K562 (cell line): ENCODE data around the gene CORO2A. TPM values are rescaled to one million over a fixed set of nuclear protein-coding genes. Genes with fewer than 3 reads are reported as not detected.
A peak's percentile ranks its signal among the peaks of the same experiment; 100 is the strongest.

Source experiments
- CREBBP ChIP-seq: IDR thresholded peaks from one replicate; pipeline ENCODE4 v1.6.1; 2012; ENCODE audit warnings: low read depth, mild to moderate bottlenecking, control low read depth, inconsistent platforms, low read length
- HMG20A ChIP-seq: fragments of 450-650 bp; formaldehyde crosslinking; conservative IDR thresholded peaks from 2 replicates; pipeline ENCODE4 v1.4.0; 2020; ENCODE audit warnings: mild to moderate bottlenecking, mixed read lengths
- ILF3 ChIP-seq: fragments of 450-650 bp; IDR thresholded peaks from 2 replicates; pipeline ENCODE4 v1.6.1; 2018; ENCODE audit warnings: antibody characterized with exemption, mild to moderate bottlenecking, moderate library complexity, borderline replicate concordance
- MCM3 ChIP-seq: fragments of 450-650 bp; IDR thresholded peaks from 2 replicates; pipeline ENCODE4 v1.6.1; 2016
- MTA3 ChIP-seq: fragments of 450-650 bp; formaldehyde crosslinking; IDR thresholded peaks from 2 replicates; pipeline ENCODE4 v1.6.1; 2017; ENCODE audit warnings: mild to moderate bottlenecking, borderline replicate concordance
- RBFOX2 ChIP-seq: fragments of 200-400 bp; formaldehyde crosslinking; IDR thresholded peaks from 2 replicates; pipeline ENCODE4 v1.6.1; 2017; ENCODE audit warnings: low read depth, mild to moderate bottlenecking, low read length, moderate library complexity
- TRIM28 ChIP-seq: fragments of 450-650 bp; IDR thresholded peaks from 2 replicates; pipeline ENCODE4 v1.6.1; 2017
- ZBTB7A ChIP-seq: IDR thresholded peaks from 2 replicates; pipeline ENCODE4 v1.6.1; 2011; ENCODE audit warnings: low read depth, mild to moderate bottlenecking, low read length, moderate library complexity, borderline replicate concordance; ENCODE audit not compliant: control insufficient read depth
- ZNF408 ChIP-seq: fragments of 250-450 bp; sonication (Bioruptor Pico); IDR thresholded peaks from 2 replicates; pipeline ENCODE4 v1.4.0; 2020; ENCODE audit warnings: low read depth, mild to moderate bottlenecking, moderate library complexity
- ZNF79 ChIP-seq: fragments of 250-450 bp; sonication (Bioruptor Pico); IDR thresholded peaks from 2 replicates; pipeline ENCODE4 v1.4.0; 2020; ENCODE audit warnings: low read depth, mild to moderate bottlenecking, moderate library complexity
- ZNF830 ChIP-seq: fragments of 250-450 bp; sonication (Bioruptor Pico); IDR thresholded peaks from 2 replicates; pipeline ENCODE4 v1.5.0; 2021; ENCODE audit warnings: mild to moderate bottlenecking
- polyA plus RNA-seq, 8 experiments: library from polyadenylated mRNA; depleted of rRNA in 4 of 8; stranded (reverse) in 5 of 8; unstranded in 3 of 8; fragments of >200 nt; fragmentation: Nextera tagmentation in 2 of 8; fragmentation: Illumina TruSeq in 1 of 8; extraction: Ambion mirVana in 2 of 8; extraction: Trizol in 1 of 8; gene quantifications; 2 replicates each; pipeline versions ENCODE4 v1.2.1 to v1.2.3, GENCODE V29; 2011 to 2014; ENCODE audit warnings: inconsistent platforms in 1 of 8, missing spikeins in 1 of 8
- total RNA-seq, 7 experiments: library from RNA; depleted of rRNA in 6 of 7; stranded (reverse); fragments of >200 nt in 6 of 7; fragmentation: Illumina TruSeq in 2 of 7; extraction: Trizol in 2 of 7; gene quantifications; 2 replicates each; pipeline versions ENCODE4 v1.2.1 to v1.2.3, GENCODE V29; 2011 to 2021; ENCODE audit warnings: low replicate concordance in 1 of 7
- TF ChIP-seq, protein P1 (sequence below): fragments of 150-350 bp; IDR thresholded peaks from 2 replicates; pipeline ENCODE4 v1.6.1; 2014; ENCODE audit warnings: low read depth, mild to moderate bottlenecking, low read length, borderline replicate concordance
- TF ChIP-seq, protein P2 (sequence below): sonication (generic); formaldehyde crosslinking; IDR thresholded peaks from 2 replicates; pipeline ENCODE4 v1.8.0; 2022; ENCODE audit warnings: missing genetic modification reagents, mild to moderate bottlenecking, moderate library complexity, borderline replicate concordance
- TF ChIP-seq, protein P3 (sequence below): sonication (generic); formaldehyde crosslinking; IDR thresholded peaks from 2 replicates; pipeline ENCODE4 v1.8.0; 2022; ENCODE audit warnings: mild to moderate bottlenecking, low read depth, missing genetic modification reagents
- TF ChIP-seq, protein P4 (sequence below): fragments of 250-450 bp; sonication (Bioruptor Pico); IDR thresholded peaks from 2 replicates; pipeline ENCODE4 v1.4.0; 2020
- TF ChIP-seq, protein P5 (sequence below): fragments of 450-650 bp; conservative IDR thresholded peaks from 2 replicates; pipeline ENCODE4 v1.6.1; 2016; ENCODE audit warnings: missing genetic modification characterization, low read depth, mild to moderate bottlenecking, missing compliant biosample characterization, moderate library complexity

CORO2A gene
- total and polyA plus RNA-seq, 9 of the 15 experiments (the other 6 are each of a cell fraction or from before 2014, with no cell fraction given) = 9.5 to 26.6 (median 18.0) TPM

DNA sequence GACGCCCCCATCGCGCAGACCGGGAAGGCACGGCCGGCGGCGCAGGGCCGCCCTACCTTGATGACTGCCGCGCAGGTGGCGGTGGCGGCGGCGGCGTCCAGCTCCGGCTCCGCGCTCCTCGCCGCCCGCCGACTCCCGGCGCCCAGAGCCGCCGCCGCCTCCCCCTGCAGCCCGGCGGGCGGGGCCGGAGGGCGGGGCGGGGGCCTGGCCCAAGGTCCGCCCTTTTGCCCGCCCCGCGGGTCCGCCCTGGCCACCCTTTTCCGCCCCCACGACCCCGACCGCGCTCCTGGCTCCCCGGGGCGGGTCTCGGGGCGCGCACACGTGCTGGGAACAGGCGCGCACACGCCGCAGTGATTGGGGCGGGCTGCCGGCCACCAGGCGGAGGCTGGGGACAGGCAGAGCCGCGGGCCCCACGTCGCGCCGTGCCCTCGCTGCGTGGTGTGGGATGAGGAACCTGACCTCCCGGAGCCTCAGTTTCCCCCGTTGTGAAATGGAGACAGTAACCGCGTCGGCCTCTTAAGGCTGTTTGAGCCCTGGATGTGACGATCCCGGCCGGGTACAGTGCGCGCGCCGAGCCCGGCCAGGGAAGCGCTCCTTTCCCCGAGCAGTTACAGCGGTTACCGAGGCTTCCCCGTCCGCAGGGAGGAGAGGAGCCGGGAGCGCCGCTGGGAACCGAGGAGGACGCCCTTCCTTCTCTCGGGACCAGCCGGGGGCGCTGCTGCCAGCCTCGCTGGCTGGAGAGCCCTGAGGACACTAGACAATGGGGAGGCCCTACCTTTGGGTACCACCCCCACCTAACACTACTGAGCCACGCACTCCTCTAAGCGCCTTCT lies at the start of gene CORO2A (continued):
- TF ChIP-seq, protein P1, sequence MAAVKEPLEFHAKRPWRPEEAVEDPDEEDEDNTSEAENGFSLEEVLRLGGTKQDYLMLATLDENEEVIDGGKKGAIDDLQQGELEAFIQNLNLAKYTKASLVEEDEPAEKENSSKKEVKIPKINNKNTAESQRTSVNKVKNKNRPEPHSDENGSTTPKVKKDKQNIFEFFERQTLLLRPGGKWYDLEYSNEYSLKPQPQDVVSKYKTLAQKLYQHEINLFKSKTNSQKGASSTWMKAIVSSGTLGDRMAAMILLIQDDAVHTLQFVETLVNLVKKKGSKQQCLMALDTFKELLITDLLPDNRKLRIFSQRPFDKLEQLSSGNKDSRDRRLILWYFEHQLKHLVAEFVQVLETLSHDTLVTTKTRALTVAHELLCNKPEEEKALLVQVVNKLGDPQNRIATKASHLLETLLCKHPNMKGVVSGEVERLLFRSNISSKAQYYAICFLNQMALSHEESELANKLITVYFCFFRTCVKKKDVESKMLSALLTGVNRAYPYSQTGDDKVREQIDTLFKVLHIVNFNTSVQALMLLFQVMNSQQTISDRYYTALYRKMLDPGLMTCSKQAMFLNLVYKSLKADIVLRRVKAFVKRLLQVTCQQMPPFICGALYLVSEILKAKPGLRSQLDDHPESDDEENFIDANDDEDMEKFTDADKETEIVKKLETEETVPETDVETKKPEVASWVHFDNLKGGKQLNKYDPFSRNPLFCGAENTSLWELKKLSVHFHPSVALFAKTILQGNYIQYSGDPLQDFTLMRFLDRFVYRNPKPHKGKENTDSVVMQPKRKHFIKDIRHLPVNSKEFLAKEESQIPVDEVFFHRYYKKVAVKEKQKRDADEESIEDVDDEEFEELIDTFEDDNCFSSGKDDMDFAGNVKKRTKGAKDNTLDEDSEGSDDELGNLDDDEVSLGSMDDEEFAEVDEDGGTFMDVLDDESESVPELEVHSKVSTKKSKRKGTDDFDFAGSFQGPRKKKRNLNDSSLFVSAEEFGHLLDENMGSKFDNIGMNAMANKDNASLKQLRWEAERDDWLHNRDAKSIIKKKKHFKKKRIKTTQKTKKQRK = no peak
- TF ChIP-seq ZBTB7A (peak; percentile 94), ZNF79 (no peak), MCM3 (no peak), MTA3 (peak; percentile 84; the same call in 1 of the 2 replicates), ZNF408 (CRISPR knock-in tag) (no peak), HMG20A (CRISPR knock-in tag) (no peak), RBFOX2 (peak; percentile 74), ZNF830 (peak; percentile 25; the same call in 1 of the 2 replicates), TRIM28 (no peak), ILF3 (no peak), CREBBP (no peak)
- TF ChIP-seq, protein P2, sequence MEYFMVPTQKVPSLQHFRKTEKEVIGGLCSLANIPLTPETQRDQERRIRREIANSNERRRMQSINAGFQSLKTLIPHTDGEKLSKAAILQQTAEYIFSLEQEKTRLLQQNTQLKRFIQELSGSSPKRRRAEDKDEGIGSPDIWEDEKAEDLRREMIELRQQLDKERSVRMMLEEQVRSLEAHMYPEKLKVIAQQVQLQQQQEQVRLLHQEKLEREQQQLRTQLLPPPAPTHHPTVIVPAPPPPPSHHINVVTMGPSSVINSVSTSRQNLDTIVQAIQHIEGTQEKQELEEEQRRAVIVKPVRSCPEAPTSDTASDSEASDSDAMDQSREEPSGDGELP = peak; percentile 40; the same call in 1 of the 2 replicates
- TF ChIP-seq, protein P3, sequence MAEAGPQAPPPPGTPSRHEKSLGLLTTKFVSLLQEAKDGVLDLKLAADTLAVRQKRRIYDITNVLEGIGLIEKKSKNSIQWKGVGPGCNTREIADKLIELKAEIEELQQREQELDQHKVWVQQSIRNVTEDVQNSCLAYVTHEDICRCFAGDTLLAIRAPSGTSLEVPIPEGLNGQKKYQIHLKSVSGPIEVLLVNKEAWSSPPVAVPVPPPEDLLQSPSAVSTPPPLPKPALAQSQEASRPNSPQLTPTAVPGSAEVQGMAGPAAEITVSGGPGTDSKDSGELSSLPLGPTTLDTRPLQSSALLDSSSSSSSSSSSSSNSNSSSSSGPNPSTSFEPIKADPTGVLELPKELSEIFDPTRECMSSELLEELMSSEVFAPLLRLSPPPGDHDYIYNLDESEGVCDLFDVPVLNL (CRISPR knock-in tag) = 0 out of 2 replicates have a peak, but pooled peaks have one; percentile 17
- TF ChIP-seq, protein P4, sequence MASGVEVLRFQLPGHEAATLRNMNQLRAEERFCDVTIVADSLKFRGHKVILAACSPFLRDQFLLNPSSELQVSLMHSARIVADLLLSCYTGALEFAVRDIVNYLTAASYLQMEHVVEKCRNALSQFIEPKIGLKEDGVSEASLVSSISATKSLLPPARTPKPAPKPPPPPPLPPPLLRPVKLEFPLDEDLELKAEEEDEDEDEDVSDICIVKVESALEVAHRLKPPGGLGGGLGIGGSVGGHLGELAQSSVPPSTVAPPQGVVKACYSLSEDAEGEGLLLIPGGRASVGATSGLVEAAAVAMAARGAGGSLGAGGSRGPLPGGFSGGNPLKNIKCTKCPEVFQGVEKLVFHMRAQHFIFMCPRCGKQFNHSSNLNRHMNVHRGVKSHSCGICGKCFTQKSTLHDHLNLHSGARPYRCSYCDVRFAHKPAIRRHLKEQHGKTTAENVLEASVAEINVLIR (CRISPR knock-in tag) = no peak
- TF ChIP-seq, protein P5, sequence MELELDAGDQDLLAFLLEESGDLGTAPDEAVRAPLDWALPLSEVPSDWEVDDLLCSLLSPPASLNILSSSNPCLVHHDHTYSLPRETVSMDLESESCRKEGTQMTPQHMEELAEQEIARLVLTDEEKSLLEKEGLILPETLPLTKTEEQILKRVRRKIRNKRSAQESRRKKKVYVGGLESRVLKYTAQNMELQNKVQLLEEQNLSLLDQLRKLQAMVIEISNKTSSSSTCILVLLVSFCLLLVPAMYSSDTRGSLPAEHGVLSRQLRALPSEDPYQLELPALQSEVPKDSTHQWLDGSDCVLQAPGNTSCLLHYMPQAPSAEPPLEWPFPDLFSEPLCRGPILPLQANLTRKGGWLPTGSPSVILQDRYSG (tag) = no peak
